ENCODE results near the gene TGFBR2. TPM values are rescaled to one million over a fixed set of nuclear protein-coding genes. Genes with fewer than 3 reads are reported as not detected.

TGFBR2 gene
- total and polyA plus RNA-seq, 5 experiments from 2014 or later, result 128 to 268 (median 226) TPM

DNA sequence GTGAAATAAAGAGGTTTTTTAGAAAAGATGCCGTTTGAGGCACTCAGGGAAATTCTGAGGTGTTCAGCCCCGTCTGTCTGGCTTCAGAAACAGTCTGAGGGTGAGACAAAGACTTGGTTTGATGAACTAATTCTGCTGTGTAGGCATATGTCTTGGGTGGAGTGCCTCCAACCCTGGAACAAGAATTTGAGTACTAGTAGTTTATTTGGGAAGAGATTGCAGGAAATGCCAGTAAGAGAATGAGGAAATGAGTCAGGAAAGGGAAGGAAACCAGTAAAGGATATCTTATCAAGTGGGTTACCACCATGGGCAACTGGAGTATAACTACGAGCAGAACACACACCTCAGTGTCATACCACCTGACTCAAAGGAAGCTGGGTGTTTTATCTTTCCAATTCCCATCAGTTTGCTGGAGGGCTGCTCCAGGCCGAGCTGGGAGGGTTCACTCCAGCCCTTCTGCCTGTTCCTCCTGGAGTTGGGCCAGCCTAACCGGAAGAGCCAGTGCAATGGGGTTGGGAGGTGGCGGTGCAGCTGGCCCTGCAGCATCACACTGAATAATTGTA lies 75.3 kb downstream of the TGFBR2 start:
- DNase-seq, result no peak
- Mint-ChIP-seq H3K4me1 (peaks cover 56 to 98% (median 96%) of the 10 kb centered on the region in 4 donors), H3K27ac (peak overlapping the region; percentile 75 to 100 (median 91)), H3K36me3 (peaks cover 27 to 98% (median 52%) of the 10 kb centered on the region in 3 donors), H3K9me3 (peaks cover 0 to 2% (median 0%) of the 10 kb centered on the region in 9 donors), H3K27me3 (no peaks in the 10 kb centered on the region), H3K4me3 (peak overlapping the region; percentile 13 to 94 (median 68))
- peak; percentile 52 to 66 for ATAC-seq
- POLR2A ChIA-PET, result interaction anchor here (0.8 to 6.6 kb wide), 11 partner anchors 13 to 482 kb away, joined by 3 to 48 read pairs (median 8); no protein-coding TSS in a partner anchor

- H3K27me3 Mint-ChIP-seq, result no peaks in the 10 kb centered on the region
- no peaks in the 10 kb centered on the region for H3K9me3 Mint-ChIP-seq
- ATAC-seq (no peak), DNase-seq (no peak)
- peak overlapping the region; percentile 75 to 100 (median 90) for H3K27ac Mint-ChIP-seq
- peak overlapping the region in 9 of 10 donors; percentile 34 to 94 (median 67) for H3K4me3 Mint-ChIP-seq
- H3K4me1 Mint-ChIP-seq, result peaks cover 56 to 97% (median 95%) of the 10 kb centered on the region in 4 donors
- POLR2A ChIA-PET, result interaction anchor here (0.6 to 6.6 kb wide), 13 partner anchors 9 to 75 kb away, joined by 3 to 48 read pairs (median 7); no protein-coding TSS in a partner anchor
- peaks cover 18 to 98% (median 51%) of the 10 kb centered on the region in 3 donors for H3K36me3 Mint-ChIP-seq
Measured at GRCh38 chr3:30682434-30683155, 76.2 kb downstream of the TGFBR2 start.

DNA sequence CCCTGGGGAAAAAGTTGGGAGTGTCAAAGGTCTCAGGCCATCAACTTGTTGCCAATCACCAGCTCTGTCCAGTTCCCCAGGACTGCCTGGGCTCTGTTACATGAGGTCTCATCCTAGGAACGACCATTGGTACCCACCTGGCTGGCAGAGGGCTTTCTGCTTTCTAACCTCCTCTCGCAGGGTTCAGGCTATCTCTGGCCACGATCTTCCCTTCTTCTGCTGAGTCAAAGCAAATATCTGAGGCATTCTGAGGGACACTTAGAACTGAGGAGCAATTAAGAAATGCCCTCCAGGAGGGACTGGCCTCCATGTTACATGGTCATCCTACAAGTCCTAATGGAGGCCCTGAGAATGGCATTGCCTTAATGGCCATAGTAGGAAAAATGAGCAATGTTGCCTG lies 77.4 kb downstream of the TGFBR2 start:
- Mint-ChIP-seq H3K27ac (peak overlapping the region; percentile 67 to 100 (median 87)), H3K36me3 (peaks cover 15 to 97% (median 47%) of the 10 kb centered on the region in 3 donors), H3K4me1 (peaks cover 58 to 98% (median 96%) of the 10 kb centered on the region in 4 donors), H3K9me3 (no peaks in the 10 kb centered on the region), H3K27me3 (no peaks in the 10 kb centered on the region), H3K4me3 (peak overlapping the region in 9 of 10 donors; percentile 36 to 84 (median 65))
- DNase-seq (no peak), ATAC-seq (no peak)
- POLR2A ChIA-PET, result interaction anchor here (1.6 to 2.7 kb wide), 3 partner anchors 11 to 28 kb away, joined by 5 to 9 read pairs (median 6); no protein-coding TSS in a partner anchor

DNA sequence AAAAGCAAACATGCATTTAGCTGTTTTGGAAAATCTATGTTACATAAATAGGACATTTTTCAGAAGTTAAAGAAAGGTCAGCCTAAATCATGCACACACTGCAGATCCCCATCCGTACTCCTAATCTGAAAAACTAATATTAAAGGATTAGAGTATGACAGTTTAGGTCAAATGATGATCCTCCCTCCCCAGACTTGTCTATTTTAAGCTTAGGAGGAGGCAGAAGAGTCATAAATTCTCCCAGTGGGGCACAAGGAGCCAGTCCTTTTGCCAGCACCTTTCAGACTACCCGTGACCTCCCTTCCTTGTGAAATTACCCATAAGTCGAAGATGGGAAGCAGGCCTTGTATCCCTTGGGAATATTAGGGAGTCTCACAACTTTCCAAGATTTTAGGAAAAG lies 78.0 kb downstream of the TGFBR2 start:
- DNase-seq (no peak), ATAC-seq (no peak)
- POLR2A ChIA-PET, result interaction anchor here (0.5 to 1.9 kb wide), 6 partner anchors 13 to 78 kb away, joined by 3 to 6 read pairs (median 5); partner anchors contain the start of gene TGFBR2
- Mint-ChIP-seq H3K4me3 (peak overlapping the region in 7 of 10 donors; percentile 26 to 84 (median 60)), H3K27me3 (no peaks in the 10 kb centered on the region), H3K4me1 (peaks cover 57 to 98% (median 96%) of the 10 kb centered on the region in 4 donors), H3K36me3 (peaks cover 12 to 97% (median 47%) of the 10 kb centered on the region in 3 donors), H3K9me3 (no peaks in the 10 kb centered on the region), H3K27ac (peak overlapping the region; percentile 67 to 100 (median 88))

- POLR2A ChIA-PET, result interaction anchor here (0.9 to 1.9 kb wide), 13 partner anchors 11 to 228 kb away, joined by 3 to 6 read pairs (median 5); partner anchors contain the start of gene TGFBR2
- peak in 1 of 2 donors; percentile 19 for ATAC-seq
- Mint-ChIP-seq H3K4me3 (peak overlapping the region in 9 of 10 donors; percentile 11 to 64 (median 31)), H3K36me3 (peaks cover 12 to 99% (median 53%) of the 10 kb centered on the region in 3 donors), H3K27ac (peak overlapping the region; percentile 67 to 100 (median 90)), H3K4me1 (peaks cover 56 to 99% (median 97%) of the 10 kb centered on the region in 4 donors), H3K27me3 (no peaks in the 10 kb centered on the region), H3K9me3 (no peaks in the 10 kb centered on the region)
- DNase-seq, result no peak
Measured at GRCh38 chr3:30685267-30685667, 78.9 kb downstream of the TGFBR2 start.

GRCh38 chr3:30686176-30686575 lies 79.8 kb downstream of the TGFBR2 start:
- no peak for ATAC-seq
- Mint-ChIP-seq H3K27me3 (no peaks in the 10 kb centered on the region), H3K4me3 (peak overlapping the region in 4 of 10 donors; percentile 4 to 35 (median 31)), H3K36me3 (peaks cover 12 to 99% (median 55%) of the 10 kb centered on the region in 3 donors), H3K27ac (peak overlapping the region; percentile 20 to 100 (median 86)), H3K4me1 (peaks cover 56 to 99% (median 97%) of the 10 kb centered on the region in 4 donors), H3K9me3 (no peaks in the 10 kb centered on the region)
- POLR2A ChIA-PET, result interaction anchor here (0.6 to 1.9 kb wide), 8 partner anchors 12 to 229 kb away, joined by 3 to 6 read pairs (median 4); partner anchors contain the start of gene TGFBR2
- DNase-seq, result no peak

DNA sequence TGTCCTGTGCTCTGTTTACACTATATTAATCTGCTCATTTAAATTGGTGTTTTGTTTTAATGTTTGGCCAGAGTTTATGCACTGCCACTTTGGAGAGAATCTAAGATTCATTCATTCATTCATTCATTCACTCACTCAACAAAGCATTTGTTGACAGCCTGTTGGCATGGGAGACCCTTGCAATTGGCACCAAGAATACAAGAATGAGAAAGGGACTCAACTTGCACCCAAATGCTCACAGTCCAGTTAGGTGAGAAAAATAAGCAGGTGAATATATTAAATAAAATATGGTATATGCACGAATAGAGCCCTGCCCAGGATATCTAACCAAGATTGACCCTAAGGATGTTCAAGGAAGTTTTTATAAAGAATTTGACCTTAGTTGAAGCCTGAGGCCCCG lies 80.4 kb downstream of the TGFBR2 start:
- no peaks in the 10 kb centered on the region for H3K9me3 Mint-ChIP-seq
- peak overlapping the region in 2 of 10 donors; percentile 30 to 35 for H3K4me3 Mint-ChIP-seq
- no peak for ATAC-seq
- peak overlapping the region; percentile 60 to 100 (median 88) for H3K27ac Mint-ChIP-seq
- peaks cover 12 to 99% (median 52%) of the 10 kb centered on the region in 3 donors for H3K36me3 Mint-ChIP-seq
- no peak for DNase-seq
- H3K27me3 Mint-ChIP-seq, result no peaks in the 10 kb centered on the region
- peaks cover 53 to 97% (median 96%) of the 10 kb centered on the region in 4 donors for H3K4me1 Mint-ChIP-seq
- POLR2A ChIA-PET, result no interaction called here

DNA sequence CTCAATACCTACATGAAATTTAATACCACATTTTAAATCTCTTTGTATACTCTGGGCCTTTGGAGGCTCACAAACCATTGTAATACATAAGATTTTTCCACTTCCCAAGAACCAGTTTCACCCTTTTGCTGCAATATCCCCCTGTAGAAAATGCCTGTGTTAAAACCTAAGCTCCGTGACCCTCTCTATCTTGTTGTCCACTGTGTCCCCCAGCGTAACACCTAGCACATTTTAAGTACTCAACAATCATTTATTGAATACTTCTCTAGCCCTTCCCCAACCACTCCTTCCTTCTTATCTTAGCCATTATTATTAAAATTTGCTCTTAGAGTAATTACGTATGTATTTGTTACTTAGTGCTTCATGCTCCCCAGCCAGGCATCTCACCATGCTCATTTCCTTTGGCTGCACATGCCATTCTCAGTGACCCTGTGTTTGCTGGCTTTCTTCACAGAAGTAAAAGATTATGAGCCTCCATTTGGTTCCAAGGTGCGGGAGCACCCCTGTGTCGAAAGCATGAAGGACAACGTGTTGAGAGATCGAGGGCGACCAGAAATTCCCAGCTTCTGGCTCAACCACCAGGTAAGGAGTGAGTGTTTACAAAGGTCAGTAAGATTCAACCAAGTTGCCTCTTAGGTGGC lies 81.6 kb downstream of the TGFBR2 start:
- peak overlapping the region in 9 of 10 donors; percentile 1 to 81 (median 26) for H3K4me3 Mint-ChIP-seq
- H3K36me3 Mint-ChIP-seq, result peaks cover 12 to 99% (median 61%) of the 10 kb centered on the region in 3 donors
- no peaks in the 10 kb centered on the region for H3K27me3 Mint-ChIP-seq
- no peak for ATAC-seq
- POLR2A ChIA-PET, result interaction anchor here (0.8 to 2.2 kb wide), 9 partner anchors 14 to 81 kb away, joined by 3 to 12 read pairs (median 4); no protein-coding TSS in a partner anchor
- peaks cover 48 to 97% (median 96%) of the 10 kb centered on the region in 4 donors for H3K4me1 Mint-ChIP-seq
- H3K9me3 Mint-ChIP-seq, result no peaks in the 10 kb centered on the region
- DNase-seq, result no peak
- H3K27ac Mint-ChIP-seq, result peak overlapping the region; percentile 60 to 100 (median 88)

DNA sequence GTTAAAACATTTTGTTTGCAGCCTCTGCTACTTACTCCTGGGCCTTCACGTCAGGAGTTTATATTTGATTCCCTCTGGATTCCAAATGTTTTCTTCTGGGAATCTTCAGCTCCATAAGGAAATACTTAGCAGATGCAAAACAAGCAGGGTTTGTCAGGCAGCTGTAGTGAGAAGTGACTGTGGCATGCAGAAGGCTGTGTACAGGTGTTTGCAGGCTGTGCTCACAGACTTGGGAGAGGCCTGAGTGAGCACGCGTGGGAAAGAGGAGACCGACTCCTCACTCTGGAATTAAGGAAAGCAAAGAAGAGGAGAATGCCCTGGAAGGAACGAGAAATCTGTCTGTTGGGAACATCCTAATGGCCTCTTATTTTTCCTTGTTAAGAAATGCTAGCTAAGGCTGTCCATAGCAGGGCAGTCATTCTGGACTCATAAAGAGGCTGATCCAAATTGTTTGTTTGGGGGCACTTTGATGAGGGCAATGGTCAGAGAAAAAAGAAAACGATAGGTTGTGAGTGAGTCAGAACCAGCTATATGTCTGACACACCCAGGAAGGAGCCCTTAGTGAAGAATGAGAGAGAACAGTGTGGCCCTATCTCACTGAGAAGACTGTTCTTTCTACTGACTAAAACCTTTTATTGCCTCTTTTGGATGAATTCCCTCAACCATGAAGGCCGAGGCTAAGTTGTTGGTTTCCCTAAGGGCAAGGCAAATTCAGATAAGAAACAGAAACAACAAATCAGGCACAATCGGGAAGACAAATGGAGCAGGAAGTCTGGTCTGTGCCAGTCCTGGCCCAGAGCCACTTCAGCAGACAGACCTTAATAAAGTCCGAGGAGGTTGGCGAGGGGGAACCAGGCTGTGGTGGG lies 82.6 kb downstream of the TGFBR2 start:
- peak; percentile 34 to 59 for ATAC-seq
- H3K36me3 Mint-ChIP-seq, result peaks cover 10 to 97% (median 62%) of the 10 kb centered on the region in 3 donors
- DNase-seq, result no peak
- H3K4me1 Mint-ChIP-seq, result peaks cover 49 to 95% (median 94%) of the 10 kb centered on the region in 4 donors
- H3K9me3 Mint-ChIP-seq, result no peaks in the 10 kb centered on the region
- peak overlapping the region; percentile 81 to 100 (median 95) for H3K27ac Mint-ChIP-seq
- H3K27me3 Mint-ChIP-seq, result no peaks in the 10 kb centered on the region
- POLR2A ChIA-PET, result interaction anchor here (0.6 to 2.2 kb wide), 12 partner anchors 8 to 82 kb away, joined by 3 to 12 read pairs (median 4); no protein-coding TSS in a partner anchor
- H3K4me3 Mint-ChIP-seq, result peak overlapping the region; percentile 31 to 81 (median 76)

DNA sequence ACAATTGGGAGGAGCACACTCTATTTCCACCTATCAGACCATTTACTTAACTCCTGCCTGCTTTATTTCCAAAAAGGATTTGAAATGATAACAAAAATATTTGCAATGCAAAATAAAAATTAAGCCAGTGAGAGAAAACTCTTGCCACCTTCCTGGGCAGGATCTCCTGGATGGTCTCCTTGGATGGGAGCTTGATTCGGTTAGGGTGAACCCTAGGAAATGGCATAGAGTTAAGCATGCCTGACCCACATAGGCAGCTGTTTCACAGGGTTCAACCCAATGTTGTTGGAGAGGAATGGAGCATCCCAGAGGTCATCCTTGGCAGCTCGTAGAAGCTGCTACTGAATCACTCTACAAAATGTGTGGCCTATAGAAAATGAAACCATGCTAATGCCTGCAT lies 83.8 kb downstream of the TGFBR2 start:
- DNase-seq (no peak), ATAC-seq (no peak)
- Mint-ChIP-seq H3K27ac (peak overlapping the region; percentile 77 to 100 (median 95)), H3K27me3 (no peaks in the 10 kb centered on the region), H3K9me3 (no peaks in the 10 kb centered on the region), H3K36me3 (peaks cover 11 to 97% (median 66%) of the 10 kb centered on the region in 3 donors), H3K4me1 (peaks cover 54 to 96% (median 91%) of the 10 kb centered on the region in 4 donors), H3K4me3 (peak overlapping the region in 8 of 10 donors; percentile 23 to 65 (median 42))
- POLR2A ChIA-PET, result interaction anchor here (0.6 to 4.9 kb wide), 5 partner anchors 10 to 83 kb away, joined by 3 to 32 read pairs (median 3); partner anchors contain the start of gene TGFBR2
